Panc1 (cell line): Measurements from ENCODE around the gene PNPO. TPM values are rescaled to one million over a fixed set of nuclear protein-coding genes. Genes with fewer than 3 reads are reported as not detected.

ENCODE experiments used
- ATAC-seq: fragments of 200-7000 bp; cut with Tn5 transposase; 2 replicates; pipeline ENCODE4 v1.9.1; 2020; ENCODE audit warnings: mild to moderate bottlenecking, moderate library complexity
- BruUV-seq: library from RNA; stranded (reverse); fragments of 400-500 nt; replicated peaks from 2 replicates; lab custom pipeline; 2021; lab: Mats Ljungman, UMichigan
- CTCF ChIA-PET: fragments of 300-600 bp; sonication (Branson Sonifier 250); formaldehyde crosslinking; loops from one replicate; lab custom pipeline; 2022; ENCODE audit warnings: antibody characterized with exemption; lab: Charles Lee
- POLR2A ChIA-PET: fragments of 300-600 bp; sonication (Branson Sonifier 250); formaldehyde crosslinking; loops from one replicate; lab custom pipeline; 2022; ENCODE audit warnings: antibody characterized with exemption; lab: Charles Lee
- DNase-seq: peaks from one replicate; pipeline ENCODE4 v3.0.0-alpha.2; 2010; ENCODE audit warnings: low read depth, low spot score
- H3K27ac ChIP-seq: 2 replicates; pipeline ENCODE4 v1.5.1; 2011; ENCODE audit warnings: mild to moderate bottlenecking, low read length, inconsistent platforms
- H3K27me3 ChIP-seq: fragments of 200-500 bp; sonication (Bioruptor generic); 2 replicates; pipeline ENCODE4 v1.6.0; 2014; ENCODE audit warnings: low read length, inconsistent platforms; ENCODE audit not compliant: control insufficient read depth, insufficient read depth
- H3K36me3 ChIP-seq: fragments of 200-500 bp; sonication (Bioruptor generic); 2 replicates; pipeline ENCODE4 v1.5.1; 2014; ENCODE audit warnings: inconsistent platforms, mild to moderate bottlenecking, low read length, moderate library complexity; ENCODE audit not compliant: control insufficient read depth, insufficient read depth
- H3K4me1 ChIP-seq: 2 replicates; pipeline ENCODE4 v1.5.1; 2011; ENCODE audit warnings: inconsistent platforms, mild to moderate bottlenecking, low read length, moderate library complexity; ENCODE audit not compliant: control insufficient read depth, insufficient read depth
- H3K4me3 ChIP-seq, 2 experiments: 2 replicates each; pipeline ENCODE4 v1.5.1; 2011 to 2012; ENCODE audit warnings: low read depth in 2 of 2, low read length in 2 of 2, mild to moderate bottlenecking in 2 of 2, inconsistent platforms in 1 of 2, moderate library complexity in 1 of 2
- H3K9me3 ChIP-seq: fragments of 200-500 bp; sonication (Bioruptor generic); 2 replicates; pipeline ENCODE4 v1.5.1; 2014; ENCODE audit warnings: low read depth, mild to moderate bottlenecking, inconsistent platforms, low read length, moderate library complexity; ENCODE audit not compliant: control insufficient read depth, insufficient read depth
- CTCF ChIP-seq: fragments of 450-650 bp; IDR thresholded peaks from 2 replicates; pipeline ENCODE4 v1.5.1; 2017; ENCODE audit warnings: mild to moderate bottlenecking
- POLR2AphosphoS5 ChIP-seq: IDR thresholded peaks from 2 replicates; pipeline ENCODE4 v1.6.1; 2012; ENCODE audit warnings: mild to moderate bottlenecking, low read depth, low read length, moderate library complexity
- REST ChIP-seq, 2 experiments: IDR thresholded peaks; 2 replicates each; pipeline ENCODE4 v1.6.1; 2011 to 2012; ENCODE audit warnings: low read depth in 2 of 2, control low read depth in 1 of 2, low read length in 1 of 2, mild to moderate bottlenecking in 1 of 2, moderate library complexity in 1 of 2; ENCODE audit not compliant: insufficient read depth in 1 of 2
- SIN3A ChIP-seq: IDR thresholded peaks from 2 replicates; pipeline ENCODE4 v1.6.1; 2012; ENCODE audit warnings: low read depth, mild to moderate bottlenecking, low read length, moderate library complexity, borderline replicate concordance; ENCODE audit not compliant: insufficient read depth
- TCF7L2 ChIP-seq: IDR thresholded peaks from 2 replicates; pipeline ENCODE4 v1.6.1; 2011; ENCODE audit warnings: mild to moderate bottlenecking, low read depth, low read length, inconsistent platforms
- in situ Hi-C: cut with HindIII; loops from 2 replicates; pipeline ENCODE4 v1.10.0; 2016; ENCODE audit warnings: low sequenced_read_pairs, low pct_unique_long_range_greater_than_20kb
- intact Hi-C: fragments of 100-400 bp; cut with micrococcal nuclease; formaldehyde crosslinking; loops from one replicate; pipeline ENCODE4 v1.10.0; 2022; ENCODE audit not compliant: unreplicated experiment
- total RNA-seq: library from RNA; stranded (reverse); gene quantifications from one replicate; pipeline ENCODE4 v1.2.1, GENCODE V29; 2021; ENCODE audit not compliant: unreplicated experiment

Gene PNPO
- total RNA-seq, 1 experiment from 2014 or later: 20.1 TPM

GRCh38 chr17:47970725-47971499 is 29.5 kb downstream of the PNPO start, which contains the start of gene CDK5RAP3:
Gene CDK5RAP3 (plus strand): TSS chr17:47971113. CDS start chr17:47971147, 34 bp downstream.
- BruUV-seq: TSS peak; percentile 90
- DNase-seq (peak; percentile 90), ATAC-seq (peak; percentile 97)
- ChIA-PET POLR2A (interaction anchor here (0.5 to 1.0 kb wide), 11 partner anchors 16 to 814 kb away, joined by 3 to 15 read pairs (median 4); no protein-coding TSS in a partner anchor), CTCF (interaction anchor here (0.6 to 2.2 kb wide), 18 partner anchors 10 to 104 kb away, joined by 3 to 22 read pairs (median 5); partner anchors contain the start of genes NFE2L1, PNPO and PRR15L)
- in situ Hi-C loops (no loop called here), intact Hi-C loops (loop anchor here (5.0 kb wide), 1 partner anchor 129 kb away; the partner anchor contains the start of gene SCRN2)
- Histone ChIP-seq H3K9me3 (no peaks in the 10 kb centered on the region), H3K27ac (peak within 1 kb of the TSS; percentile 87), H3K4me3 (peak within 1 kb of the TSS; percentile 84 to 90), H3K4me1 (peaks cover 20% of the 10 kb centered on the region), H3K27me3 (no peaks in the 10 kb centered on the region), H3K36me3 (no peaks in the 10 kb centered on the region; the same call in 1 of the 2 replicates)
- TF ChIP-seq SIN3A (peak; percentile 91), REST (IDR thresholded peaks at IDR 0.05; ENCODE audit: insufficient read depth in 1 of 2, low read depth in 2 of 2, low read length in 1 of 2) (peak in 1 of 2 experiments; percentile 5; a peak in 1 of 4 replicates), TCF7L2 (no peak), POLR2AphosphoS5 (peak; percentile 95), CTCF (peak; percentile 100)

- in situ Hi-C loops: no loop called here
- ChIA-PET POLR2A (no interaction called here), CTCF (no interaction called here)
- no peak for DNase-seq
- ATAC-seq: no peak
- intact Hi-C loops: loop anchor here (5.0 kb wide), 1 partner anchor 131 kb away; the partner anchor contains the start of gene SCRN2
- Histone ChIP-seq H3K4me3 (no peak overlapping the region), H3K36me3 (peaks cover 2% of the 10 kb centered on the region; the same call in 1 of the 2 replicates), H3K4me1 (peaks cover 12% of the 10 kb centered on the region), H3K9me3 (no peaks in the 10 kb centered on the region), H3K27ac (no peak overlapping the region), H3K27me3 (no peaks in the 10 kb centered on the region)
- no TSS peak for BruUV-seq
- TF ChIP-seq REST (IDR thresholded peaks at IDR 0.05; ENCODE audit: insufficient read depth in 1 of 2, low read depth in 2 of 2, low read length in 1 of 2): no peak
- TF ChIP-seq TCF7L2: no peak
- TF ChIP-seq CTCF: no peak
- no peak for TF ChIP-seq SIN3A
- TF ChIP-seq POLR2AphosphoS5: no peak
Observed at GRCh38 chr17:47973541-47973940, 32.2 kb downstream of the PNPO start.
